B cell (primary cell): ENCODE results near the gene NTHL1. TPM values are rescaled to one million over a fixed set of nuclear protein-coding genes. Genes with fewer than 3 reads are reported as not detected.

Source experiments
- ATAC-seq: fragments of 200-7000 bp; cut with Tn5 transposase; one replicate; pipeline ENCODE4 v1.10.0; 2021; ENCODE audit warnings: low read depth, mild to moderate bottlenecking, moderate number of reproducible peaks, moderate library complexity
- CTCF ChIA-PET: fragments of 350-600 bp; sonication (Branson Sonifier 250); formaldehyde crosslinking; loops from one replicate; lab custom pipeline; 2021; ENCODE audit warnings: antibody characterized with exemption, inconsistent platforms; lab: Charles Lee
- POLR2A ChIA-PET: fragments of 350-600 bp; sonication (Branson Sonifier 250); formaldehyde crosslinking; loops from one replicate; lab custom pipeline; 2021; ENCODE audit warnings: antibody characterized with exemption; lab: Charles Lee
- DNase-seq: peaks from one replicate; pipeline ENCODE4 v3.0.0; 2013
- H2AFZ ChIP-seq: 2 replicates; pipeline ENCODE4 v1.6.1; 2012; ENCODE audit warnings: mild to moderate bottlenecking, low read depth, low read length; ENCODE audit not compliant: insufficient read depth, poor library complexity, severe bottlenecking
- H3K27ac ChIP-seq, 2 donors: 1 replicate in 1 of 2; 2 replicates in 1 of 2; pipeline ENCODE4 v1.5.1; 2012 to 2013; ENCODE audit warnings: low read length in 2 of 2, mild to moderate bottlenecking in 2 of 2, moderate library complexity in 1 of 2
- H3K27me3 ChIP-seq, 4 experiments: fragments of 200-600 bp in 1 of 4; sonication (generic) in 1 of 4; replicated peaks in 1 of 4; 1 replicate in 2 of 4; 2 replicates in 2 of 4; pipeline versions ENCODE4 v1.6.1 to v1.7.0; 2013 to 2016; ENCODE audit warnings: low read length in 3 of 4, mild to moderate bottlenecking in 2 of 4, mixed read lengths in 1 of 4, moderate library complexity in 1 of 4; ENCODE audit not compliant: insufficient read depth in 4 of 4, control insufficient read depth in 3 of 4; ENCODE audit errors: control extremely low read depth in 1 of 4
- H3K36me3 ChIP-seq, 2 experiments: replicated peaks in 1 of 2; 1 replicate in 1 of 2; 2 replicates in 1 of 2; pipeline versions ENCODE4 v1.6.1 to v1.7.1; 2013; ENCODE audit warnings: low read length in 1 of 2; ENCODE audit not compliant: insufficient read depth in 2 of 2, control insufficient read depth in 1 of 2; ENCODE audit errors: control extremely low read depth in 1 of 2, extremely low read depth in 1 of 2
- H3K4me1 ChIP-seq, 2 donors: fragments of 200-600 bp in 1 of 2; sonication (generic) in 1 of 2; 1 replicate in 1 of 2; 2 replicates in 1 of 2; pipeline versions ENCODE4 v1.5.1 to v1.6.1; 2013 to 2017; ENCODE audit warnings: low read length in 2 of 2; ENCODE audit not compliant: control insufficient read depth in 2 of 2, insufficient read depth in 2 of 2
- H3K4me2 ChIP-seq: replicated peaks from 2 replicates; pipeline ENCODE3; 2012; ENCODE audit warnings: mild to moderate bottlenecking, low read depth, low read length; ENCODE audit not compliant: poor library complexity, severe bottlenecking
- H3K4me3 ChIP-seq, 5 experiments: fragments of 200-600 bp in 1 of 5; sonication (generic) in 1 of 5; 1 replicate in 3 of 5; 2 replicates in 2 of 5; pipeline versions ENCODE4 v1.5.1 to v1.7.0; 2011 to 2016; ENCODE audit warnings: low read length in 4 of 5, mild to moderate bottlenecking in 4 of 5, low read depth in 2 of 5, control low read depth in 1 of 5, moderate library complexity in 1 of 5; ENCODE audit not compliant: insufficient read depth in 1 of 5; ENCODE audit errors: control extremely low read depth in 1 of 5, extremely low read depth in 1 of 5
- H3K79me2 ChIP-seq: fragments of 200-600 bp; sonication (generic); one replicate; pipeline ENCODE4 v1.6.0; 2016; ENCODE audit warnings: low read length; ENCODE audit not compliant: control insufficient read depth, insufficient read depth
- H3K9ac ChIP-seq: fragments of 200-600 bp; sonication (generic); 2 replicates; pipeline ENCODE4 v1.6.1; 2017; ENCODE audit warnings: mild to moderate bottlenecking, low read length, moderate library complexity
- H3K9me3 ChIP-seq, 3 donors: one replicate each; pipeline versions ENCODE4 v1.6.1 to v1.7.1; 2013; ENCODE audit warnings: low read length in 2 of 3; ENCODE audit not compliant: control insufficient read depth in 2 of 3, insufficient read depth in 1 of 3; ENCODE audit errors: control extremely low read depth in 1 of 3
- H4K20me1 ChIP-seq: 2 replicates; pipeline ENCODE4 v1.6.0; 2012; ENCODE audit warnings: mild to moderate bottlenecking, low read length; ENCODE audit not compliant: insufficient read depth, control insufficient read depth, poor library complexity, severe bottlenecking
- H3K27ac Mint-ChIP-seq: one replicate; pipeline ENCODE4 v1.8.0; 2021; ENCODE audit warnings: mixed read lengths
- H3K27me3 Mint-ChIP-seq: one replicate; pipeline ENCODE4 v1.8.0; 2021; ENCODE audit warnings: mixed read lengths
- H3K4me1 Mint-ChIP-seq: one replicate; pipeline ENCODE4 v1.8.0; 2021; ENCODE audit warnings: mixed read lengths
- H3K4me3 Mint-ChIP-seq: one replicate; pipeline ENCODE4 v1.8.0; 2021; ENCODE audit warnings: mixed read lengths
- H3K9me3 Mint-ChIP-seq: one replicate; pipeline ENCODE4 v1.8.0; 2022; ENCODE audit warnings: mixed read lengths; ENCODE audit not compliant: insufficient read depth
- CTCF ChIP-seq: fragments of 200-600 bp; IDR thresholded peaks from one replicate; pipeline ENCODE4 v1.8.0; 2022; ENCODE audit warnings: antibody characterized with exemption, mild to moderate bottlenecking
- EZH2 ChIP-seq: IDR thresholded peaks from 2 replicates; pipeline ENCODE4 v1.6.1; 2012; ENCODE audit warnings: borderline replicate concordance, low read depth, mild to moderate bottlenecking, moderate library complexity, low read length; ENCODE audit not compliant: insufficient read depth, poor library complexity, severe bottlenecking
- WGBS: methylation state at CpG from one replicate; pipeline ENCODE4 v1.1.5; 2013; ENCODE audit warnings: missing lambda C conversion rate; ENCODE audit not compliant: insufficient coverage; 5-methylcytosine and 5-hydroxymethylcytosine counted together
- intact Hi-C: fragments of 100-400 bp; cut with micrococcal nuclease; formaldehyde crosslinking; loops from one replicate; pipeline ENCODE4 v1.10.0; 2022
- polyA plus RNA-seq: library from polyadenylated mRNA; depleted of rRNA; stranded (reverse); fragments of >200 nt; gene quantifications from 2 replicates; pipeline ENCODE4 v1.2.3, GENCODE V29; 2012
- total RNA-seq, 2 donors: library from RNA; stranded (reverse); fragments of 120-200 nt in 1 of 2; gene quantifications; 1 replicate in 1 of 2; 2 replicates in 1 of 2; pipeline versions ENCODE4 v1.2.3 to v1.2.4, GENCODE V29; 2013 to 2022

NTHL1 gene
- total and polyA plus RNA-seq, 2 donors (not counting 1 experiment from before 2014, with no cell fraction given), result 17.5 to 27.6 TPM

GRCh38 chr16:2064368-2064945 is 16.8 kb upstream of the NTHL1 start:
- Mint-ChIP-seq H3K4me3 (no peak overlapping the region), H3K27me3 (no peaks in the 10 kb centered on the region), H3K4me1 (no peaks in the 10 kb centered on the region), H3K27ac (no peak overlapping the region), H3K9me3 (no peaks in the 10 kb centered on the region)
- over 99% methylated on average over 16 of the region's 16 CpGs for WGBS
- no peak overlapping the region for H3K27ac ChIP-seq
- no peaks in the 10 kb centered on the region for H3K79me2 ChIP-seq
- H3K4me2 ChIP-seq, result no peak overlapping the region
- intact Hi-C loops, result no loop called here
- TF ChIP-seq CTCF, result no peak
- H3K9ac ChIP-seq, result no peak overlapping the region
- no peaks in the 10 kb centered on the region for H4K20me1 ChIP-seq
- no peak for DNase-seq
- H3K4me3 ChIP-seq, result no peak overlapping the region
- ChIA-PET POLR2A (interaction anchor here (0.7 kb wide), 1 partner anchor 16 kb away, joined by 9 read pairs; no protein-coding TSS in a partner anchor), CTCF (interaction anchor here (0.6 kb wide), 1 partner anchor 40 kb away, joined by 3 read pairs; no protein-coding TSS in a partner anchor)
- no peak for ATAC-seq
- no peaks in the 10 kb centered on the region for H3K4me1 ChIP-seq
- peaks cover 0 to 46% of the 10 kb centered on the region in 2 experiments for H3K36me3 ChIP-seq
- no peak overlapping the region for H2AFZ ChIP-seq
- no peaks in the 10 kb centered on the region for H3K27me3 ChIP-seq
- H3K9me3 ChIP-seq, result peaks cover 0 to 5% (median 0%) of the 10 kb centered on the region in 3 donors

- no peak overlapping the region for H3K4me3 ChIP-seq
- DNase-seq (no peak), ATAC-seq (no peak)
- no peak overlapping the region for H3K27ac ChIP-seq
- H4K20me1 ChIP-seq, result no peaks in the 10 kb centered on the region
- H3K9me3 ChIP-seq, result peaks cover 0 to 5% (median 0%) of the 10 kb centered on the region in 3 donors
- H3K9me3 Mint-ChIP-seq, result no peaks in the 10 kb centered on the region
- intact Hi-C loops, result no loop called here
- H3K27ac Mint-ChIP-seq, result no peak overlapping the region
- H3K9ac ChIP-seq, result no peak overlapping the region
- H3K79me2 ChIP-seq, result no peaks in the 10 kb centered on the region
- H3K4me1 Mint-ChIP-seq, result no peaks in the 10 kb centered on the region
- ChIA-PET CTCF (no interaction called here), POLR2A (no interaction called here)
- no peaks in the 10 kb centered on the region for H3K27me3 ChIP-seq
- WGBS, result 95% methylated on average over 25 of the region's 25 CpGs
- TF ChIP-seq CTCF, result no peak
- TF ChIP-seq EZH2, result no peak
- H3K4me3 Mint-ChIP-seq, result no peak overlapping the region
- peaks cover 0 to 44% of the 10 kb centered on the region in 2 experiments for H3K36me3 ChIP-seq
- no peaks in the 10 kb centered on the region for H3K27me3 Mint-ChIP-seq
- H3K4me2 ChIP-seq, result no peak overlapping the region
- H3K4me1 ChIP-seq, result no peaks in the 10 kb centered on the region
- no peak overlapping the region for H2AFZ ChIP-seq
Observed at GRCh38 chr16:2063861-2064260, 16.2 kb upstream of the NTHL1 start.
